Measurements from ENCODE around the gene NTN4. TPM values are rescaled to one million over a fixed set of nuclear protein-coding genes. Genes with fewer than 3 reads are reported as not detected.

The NTN4 gene
- total and polyA plus RNA-seq, 9 donors: 16.0 to 101 (median 54.2) TPM

DNA sequence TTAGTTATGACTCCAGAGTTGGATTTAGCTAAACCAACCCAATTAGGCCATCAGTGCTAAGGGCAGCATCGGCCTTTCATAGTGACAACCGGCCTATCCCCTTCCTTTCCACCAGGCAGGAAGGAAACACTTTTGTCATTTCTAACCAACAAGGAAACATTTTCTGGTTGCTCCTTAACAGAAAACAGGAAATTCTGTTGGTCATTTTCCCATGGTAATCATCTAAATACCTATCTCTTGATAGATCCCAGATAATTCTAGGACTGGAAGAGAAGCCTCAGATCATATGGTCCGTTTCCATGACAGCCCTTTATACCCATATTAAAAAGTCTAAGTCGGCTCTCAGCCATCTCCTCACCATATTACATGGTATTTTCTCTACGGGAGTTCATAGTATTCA lies 160.1 kb downstream of the NTN4 start:
- H3K27me3 ChIP-seq: no peaks in the 10 kb centered on the region
- 88 to 95% (median 93%) methylated on average over 5 of the region's 5 CpGs for WGBS, 3 donors
- no peak for DNase-seq
- no peaks in the 10 kb centered on the region for H3K36me3 ChIP-seq
- peaks cover 3% of the 10 kb centered on the region for H3K4me1 ChIP-seq (ENCODE audit: insufficient read depth)
- no peak overlapping the region for H3K4me3 ChIP-seq
- TF ChIP-seq POLR2A (IDR thresholded peaks at IDR 0.05): no peak
- no peak for TF ChIP-seq EP300 (IDR thresholded peaks at IDR 0.05)
- TF ChIP-seq, protein P1, sequence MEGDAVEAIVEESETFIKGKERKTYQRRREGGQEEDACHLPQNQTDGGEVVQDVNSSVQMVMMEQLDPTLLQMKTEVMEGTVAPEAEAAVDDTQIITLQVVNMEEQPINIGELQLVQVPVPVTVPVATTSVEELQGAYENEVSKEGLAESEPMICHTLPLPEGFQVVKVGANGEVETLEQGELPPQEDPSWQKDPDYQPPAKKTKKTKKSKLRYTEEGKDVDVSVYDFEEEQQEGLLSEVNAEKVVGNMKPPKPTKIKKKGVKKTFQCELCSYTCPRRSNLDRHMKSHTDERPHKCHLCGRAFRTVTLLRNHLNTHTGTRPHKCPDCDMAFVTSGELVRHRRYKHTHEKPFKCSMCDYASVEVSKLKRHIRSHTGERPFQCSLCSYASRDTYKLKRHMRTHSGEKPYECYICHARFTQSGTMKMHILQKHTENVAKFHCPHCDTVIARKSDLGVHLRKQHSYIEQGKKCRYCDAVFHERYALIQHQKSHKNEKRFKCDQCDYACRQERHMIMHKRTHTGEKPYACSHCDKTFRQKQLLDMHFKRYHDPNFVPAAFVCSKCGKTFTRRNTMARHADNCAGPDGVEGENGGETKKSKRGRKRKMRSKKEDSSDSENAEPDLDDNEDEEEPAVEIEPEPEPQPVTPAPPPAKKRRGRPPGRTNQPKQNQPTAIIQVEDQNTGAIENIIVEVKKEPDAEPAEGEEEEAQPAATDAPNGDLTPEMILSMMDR (IDR thresholded peaks at IDR 0.05): no peak
- intact Hi-C loops (cut with DNase I): no loop called here
- no peaks in the 10 kb centered on the region for H3K9me3 ChIP-seq
- no peak overlapping the region for H3K27ac ChIP-seq

DNA sequence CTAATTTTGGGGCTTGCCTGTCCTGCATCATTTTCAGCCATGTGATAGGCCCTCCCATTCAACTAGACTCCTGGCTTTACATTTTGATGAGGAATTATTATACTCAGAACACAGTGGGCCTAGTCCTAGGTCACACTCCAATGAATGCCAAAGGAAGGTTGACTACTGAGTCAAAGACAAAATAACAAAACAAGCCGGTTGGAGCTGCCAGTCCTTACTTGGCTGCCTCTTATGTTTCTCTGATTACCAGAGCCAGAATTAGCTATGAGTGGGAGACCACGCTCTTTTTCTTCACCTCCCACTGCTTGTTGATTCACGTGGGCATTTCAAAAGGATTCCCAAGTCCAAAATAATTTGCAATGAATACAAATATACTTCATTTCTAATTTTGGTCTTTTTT lies 161.2 kb downstream of the NTN4 start:
- Histone ChIP-seq H3K36me3 (no peaks in the 10 kb centered on the region), H3K27ac (no peak overlapping the region), H3K27me3 (no peaks in the 10 kb centered on the region), H3K9me3 (no peaks in the 10 kb centered on the region), H3K4me3 (no peak overlapping the region), H3K4me1 (ENCODE audit: insufficient read depth) (peaks cover 3% of the 10 kb centered on the region)
- no peak for TF ChIP-seq POLR2A (IDR thresholded peaks at IDR 0.05)
- no peak for TF ChIP-seq EP300 (IDR thresholded peaks at IDR 0.05)
- TF ChIP-seq, protein P1 (IDR thresholded peaks at IDR 0.05): no peak
- 9 to 25% (median 14%) methylated on average over 3 of the region's 3 CpGs for WGBS, 3 donors
- DNase-seq: no peak
- intact Hi-C loops (cut with DNase I): loop anchor here in 1 of 4 donors (10.0 kb wide), 1 partner anchor 185 kb away; no protein-coding TSS in a partner anchor

DNA sequence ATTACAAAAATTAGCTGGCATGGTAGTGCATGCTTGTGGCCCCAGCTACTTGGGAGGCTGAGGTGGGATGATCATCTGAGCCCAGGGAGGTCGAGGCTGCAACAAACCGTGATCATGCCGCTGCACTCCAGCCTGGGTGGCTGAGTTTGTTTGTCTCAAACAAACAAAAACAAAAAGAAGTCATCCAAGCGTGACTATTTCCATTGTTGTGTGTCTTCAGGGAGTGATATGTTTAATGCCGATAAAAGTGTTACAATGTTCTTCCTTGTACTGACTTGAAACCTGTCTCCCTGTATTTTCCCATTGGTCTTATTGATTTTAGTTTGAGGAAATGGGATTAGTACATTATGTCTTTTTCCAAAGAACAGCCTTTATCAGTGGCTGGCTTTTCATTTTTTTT lies 163.7 kb downstream of the NTN4 start:
- Histone ChIP-seq H3K4me1 (ENCODE audit: insufficient read depth) (peaks cover 4% of the 10 kb centered on the region), H3K27me3 (no peaks in the 10 kb centered on the region), H3K36me3 (no peaks in the 10 kb centered on the region), H3K27ac (no peak overlapping the region), H3K4me3 (no peak overlapping the region), H3K9me3 (no peaks in the 10 kb centered on the region)
- DNase-seq: no peak
- TF ChIP-seq, protein P1 (IDR thresholded peaks at IDR 0.05): no peak
- no peak for TF ChIP-seq POLR2A (IDR thresholded peaks at IDR 0.05)
- TF ChIP-seq EP300 (IDR thresholded peaks at IDR 0.05): no peak
- intact Hi-C loops (cut with DNase I): loop anchor here in 1 of 4 donors (10.0 kb wide), 1 partner anchor 188 kb away; no protein-coding TSS in a partner anchor
- 52 to 75% (median 72%) methylated on average over 5 of the region's 5 CpGs for WGBS, 3 donors

DNA sequence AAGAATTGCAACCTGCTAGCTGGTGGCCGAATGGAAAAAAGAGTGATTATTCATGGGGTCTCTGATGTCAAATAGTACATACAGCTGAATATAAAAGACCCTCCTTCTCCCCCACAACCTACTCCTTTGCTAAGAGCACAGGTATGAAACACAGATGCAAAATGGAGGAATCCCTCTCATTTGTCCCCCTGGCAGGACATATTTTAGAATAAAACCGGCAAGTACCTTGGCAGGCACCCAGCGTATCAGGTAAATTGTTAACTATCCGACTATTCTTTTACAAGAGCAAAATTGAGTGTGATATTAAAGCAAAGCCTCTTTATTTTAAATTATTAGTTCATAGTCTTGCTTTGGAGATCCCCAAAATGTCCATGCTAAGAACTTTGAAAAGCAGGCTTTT lies 165.6 kb downstream of the NTN4 start:
- intact Hi-C loops (cut with DNase I): loop anchor here in 1 of 4 donors (10.0 kb wide), 1 partner anchor 190 kb away; no protein-coding TSS in a partner anchor
- peaks cover 4% of the 10 kb centered on the region for H3K4me1 ChIP-seq (ENCODE audit: insufficient read depth)
- H3K27ac ChIP-seq: no peak overlapping the region
- no peaks in the 10 kb centered on the region for H3K9me3 ChIP-seq
- no peak for TF ChIP-seq POLR2A (IDR thresholded peaks at IDR 0.05)
- TF ChIP-seq, protein P1 (IDR thresholded peaks at IDR 0.05): no peak
- TF ChIP-seq EP300 (IDR thresholded peaks at IDR 0.05): no peak
- WGBS, 3 donors: 73 to 78% (median 77%) methylated on average over 4 of the region's 4 CpGs
- no peak overlapping the region for H3K4me3 ChIP-seq
- H3K27me3 ChIP-seq: no peaks in the 10 kb centered on the region
- no peaks in the 10 kb centered on the region for H3K36me3 ChIP-seq
- no peak for DNase-seq

Data from ovary (tissue), 9 donors.